ENCODE measurements around the gene ZBTB2.
"Not testable (repeated sequence)": the region's sequence is repeated elsewhere in the genome, so short reads cannot be mapped to it uniquely, and the experiment has no call there.

The ZBTB2 gene

GRCh38 chr6:151359486-151359885 lies 31.9 kb downstream of the ZBTB2 start:
- no peak for FAIRE-seq

GRCh38 chr6:151358475-151358874 lies 32.9 kb downstream of the ZBTB2 start:
- no peak for FAIRE-seq

GRCh38 chr6:151357758-151358436 lies 33.5 kb downstream of the ZBTB2 start:
- no peak for FAIRE-seq

GRCh38 chr6:151356983-151357382 lies 34.4 kb downstream of the ZBTB2 start:
- not testable (repeated sequence) for FAIRE-seq

GRCh38 chr6:151353795-151354194 lies 37.6 kb downstream of the ZBTB2 start:
- FAIRE-seq, result no peak

- FAIRE-seq, result no peak
Observed at GRCh38 chr6:151352410-151353396, 38.7 kb downstream of the ZBTB2 start.

GRCh38 chr6:151351731-151352130 lies 39.6 kb downstream of the ZBTB2 start:
- FAIRE-seq, result no peak

- no peak for FAIRE-seq
Observed at GRCh38 chr6:151351146-151351700, 40.1 kb downstream of the ZBTB2 start.

- no peak for FAIRE-seq
Observed at GRCh38 chr6:151350442-151351145, 40.8 kb downstream of the ZBTB2 start.

GRCh38 chr6:151349651-151350270 lies 41.6 kb downstream of the ZBTB2 start:
- FAIRE-seq, result no peak

DNA sequence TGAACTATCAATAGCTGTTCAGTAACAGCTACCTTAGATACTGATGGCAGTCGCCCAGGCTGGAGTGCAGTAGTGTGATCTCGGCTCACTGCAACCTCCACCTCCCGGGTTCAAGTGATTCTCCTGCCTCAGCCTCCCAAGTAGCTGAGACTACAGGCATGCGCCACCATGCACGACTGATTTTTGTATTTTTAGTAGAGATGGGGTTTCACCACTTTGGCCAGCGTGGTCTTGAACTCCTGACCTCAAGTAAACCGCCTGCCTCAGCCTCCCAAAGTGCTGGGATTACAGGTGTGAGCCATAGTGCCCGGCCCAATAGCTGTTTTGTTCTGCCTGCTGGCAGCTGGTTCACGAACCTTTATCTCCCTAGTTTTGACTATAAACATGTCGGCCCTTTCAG lies 48.6 kb downstream of the ZBTB2 start:
- FAIRE-seq, result not testable (repeated sequence)

- FAIRE-seq, result no peak
Observed at GRCh38 chr6:151341476-151342195, 49.7 kb downstream of the ZBTB2 start.

DNA sequence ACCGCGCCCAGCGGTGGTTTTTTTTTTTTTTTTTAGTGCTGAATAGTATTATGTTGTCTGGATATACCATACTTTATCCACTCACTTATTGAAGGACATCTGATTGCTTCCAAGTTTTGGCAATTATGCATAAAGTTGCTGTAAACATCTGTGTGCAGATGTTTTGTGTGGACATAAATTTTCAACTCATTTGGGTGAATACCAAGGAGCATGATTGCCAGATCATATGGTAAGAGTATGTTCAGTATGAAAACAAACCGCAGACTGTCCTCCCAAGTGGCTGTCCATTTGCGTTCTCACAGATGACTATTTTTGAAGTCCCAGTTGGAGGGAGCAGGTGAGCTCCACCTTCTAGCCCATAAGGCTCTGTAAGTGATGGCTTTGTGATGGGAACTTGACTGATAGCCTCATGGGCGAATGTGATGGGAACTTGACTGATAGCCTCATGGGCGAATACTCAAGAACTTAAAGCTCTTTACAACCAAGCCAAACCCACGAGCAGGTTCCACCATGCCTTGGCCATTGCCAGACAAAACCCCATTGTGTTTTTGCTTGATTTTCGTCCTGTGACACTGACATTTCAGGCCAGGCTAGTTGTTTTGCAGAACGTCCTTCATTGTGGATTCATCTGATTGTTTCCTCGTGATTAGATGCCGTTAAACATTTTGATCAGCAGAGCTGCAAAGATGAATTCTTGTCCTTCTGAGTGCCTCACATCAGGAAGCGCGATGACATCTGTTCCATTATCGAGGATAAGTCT lies 51.0 kb downstream of the ZBTB2 start:
- FAIRE-seq, result no peak

- FAIRE-seq, result no peak
Observed at GRCh38 chr6:151339369-151339768, 52.0 kb downstream of the ZBTB2 start.

DNA sequence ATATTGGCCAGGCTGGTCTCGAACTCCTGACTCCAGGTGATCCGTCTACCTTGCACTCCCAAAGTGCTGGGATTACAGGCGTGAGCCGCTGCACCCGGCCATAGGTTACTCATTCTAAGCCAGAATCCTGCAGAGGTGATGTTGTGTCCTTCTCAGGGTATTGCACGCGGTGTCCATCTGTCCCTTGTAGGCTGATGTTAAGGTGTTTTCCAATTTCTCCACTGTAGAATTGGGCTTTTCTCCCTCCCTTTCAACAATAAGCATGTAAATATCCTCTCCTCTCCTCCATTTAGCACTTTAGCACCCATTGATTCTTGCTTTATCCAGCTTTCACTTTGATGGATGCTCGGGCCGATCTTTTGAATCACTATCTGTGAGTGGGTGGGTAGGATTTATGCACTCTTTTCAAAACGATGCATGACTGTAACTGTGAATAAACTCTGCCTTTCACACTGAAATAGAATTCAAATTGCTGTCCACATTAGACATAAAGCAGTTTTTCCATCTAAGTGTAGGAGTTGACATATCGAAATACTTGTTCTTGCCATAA lies 52.6 kb downstream of the ZBTB2 start:
- FAIRE-seq, result no peak

DNA sequence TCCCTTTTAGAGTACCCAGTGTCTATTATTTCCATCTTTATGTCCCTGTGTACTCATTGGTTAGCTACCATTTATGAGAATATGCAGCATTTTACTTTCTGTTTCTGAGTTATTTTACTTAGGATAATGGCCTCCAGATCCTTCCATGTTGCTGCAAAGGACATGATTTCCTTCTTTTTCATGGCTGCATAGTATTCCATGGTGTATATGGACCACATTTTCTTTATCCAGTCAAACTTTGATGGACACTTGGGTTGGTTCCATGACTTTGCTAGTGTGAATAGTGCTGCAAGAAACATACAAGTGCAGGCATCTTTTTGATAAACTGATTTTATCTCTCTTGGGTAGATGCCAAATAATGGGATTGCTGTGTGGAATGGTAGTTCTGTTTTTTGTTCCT lies 55.4 kb downstream of the ZBTB2 start:
- FAIRE-seq, result no peak

DNA sequence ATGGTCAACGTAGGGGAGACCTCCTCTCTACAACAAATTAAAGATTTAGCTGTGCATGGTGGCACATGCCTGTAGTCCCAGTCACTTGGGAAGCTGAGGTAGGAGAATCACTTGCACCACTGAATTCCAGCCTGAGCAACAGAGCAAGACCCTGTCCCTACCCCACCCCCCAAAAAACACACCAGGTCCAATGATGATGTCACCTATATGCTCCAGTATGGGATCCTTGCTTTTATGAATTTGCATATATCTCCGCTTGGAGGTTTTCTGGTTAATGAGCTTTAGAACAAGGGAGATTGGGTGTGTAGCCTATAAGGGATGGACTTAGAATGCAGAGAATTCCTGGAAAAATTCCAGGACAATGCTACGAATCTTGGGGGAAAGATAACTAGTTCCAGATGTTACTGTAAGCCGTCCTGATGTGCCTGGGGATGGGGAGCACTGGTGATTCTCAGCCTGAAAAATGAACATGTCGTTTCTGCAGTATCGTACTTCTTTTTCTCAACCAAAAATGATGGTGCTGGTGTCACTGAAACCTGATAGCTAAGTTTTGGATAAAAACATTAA lies 61.1 kb downstream of the ZBTB2 start:
- FAIRE-seq, result no peak

GRCh38 chr6:151327101-151327500 lies 64.3 kb downstream of the ZBTB2 start:
- FAIRE-seq, result no peak

DNA sequence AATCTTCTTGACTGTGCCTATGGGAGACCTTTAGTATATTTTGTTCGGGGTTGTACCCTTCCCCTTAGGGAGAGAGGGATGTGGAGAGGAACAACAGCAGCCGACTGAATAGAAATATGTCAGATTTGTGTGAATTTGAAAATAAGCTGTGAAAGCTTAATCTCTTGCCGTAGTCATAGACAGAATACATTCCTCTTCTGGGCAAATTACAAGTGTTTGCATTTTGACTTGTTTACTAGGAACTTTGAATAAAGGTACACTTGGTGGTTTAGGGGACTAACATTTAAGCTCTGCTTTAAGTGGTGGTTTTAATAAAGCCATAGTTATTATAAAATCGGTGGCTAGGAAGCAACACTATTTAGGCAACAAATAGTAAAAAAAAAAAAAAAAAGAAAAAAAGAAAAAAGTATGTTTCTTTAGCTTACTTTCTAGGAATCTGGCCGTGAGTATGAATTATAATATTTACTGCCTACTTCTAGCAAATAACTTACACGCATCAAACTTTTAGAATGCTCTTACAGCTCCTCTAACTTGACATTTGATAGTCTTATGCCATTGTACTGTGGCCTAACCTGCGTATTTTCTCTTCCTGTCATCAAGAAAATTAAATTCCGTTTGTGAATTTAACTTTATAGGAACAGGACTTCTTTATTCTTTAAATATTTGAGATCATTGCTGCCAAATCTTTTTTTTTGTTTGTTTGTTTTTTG lies 65.1 kb downstream of the ZBTB2 start:
- FAIRE-seq, result no peak

All from TTC549 (cell line).